Kidney (tissue), 14 donors: ENCODE data around the gene CD96. TPM values are rescaled to one million over a fixed set of nuclear protein-coding genes. Genes with fewer than 3 reads are reported as not detected.

ENCODE experiments used
- DNase-seq, 5 donors: peaks; one replicate each; pipeline ENCODE4 v3.0.0-alpha.2; 2013 to 2020
- FAIRE-seq: peaks from 2 replicates; lab custom pipeline; 2012; peaks lifted over from hg19 to GRCh38; lab: Jason Lieb, UNC
- H3K27ac ChIP-seq, 2 donors: one replicate each; pipeline ENCODE4 v1.7.0; 2013; ENCODE audit warnings: low read depth in 2 of 2, low read length in 2 of 2, inconsistent platforms in 1 of 2
- H3K27me3 ChIP-seq: one replicate; pipeline ENCODE4 v1.7.1; 2013; ENCODE audit warnings: low read length, inconsistent platforms; ENCODE audit not compliant: control insufficient read depth, insufficient read depth
- H3K36me3 ChIP-seq, 3 donors: one replicate each; pipeline versions ENCODE4 v1.7.0 to v1.7.1; 2013; ENCODE audit warnings: low read length in 3 of 3, control low read depth in 1 of 3, inconsistent platforms in 1 of 3; ENCODE audit not compliant: insufficient read depth in 3 of 3, control insufficient read depth in 2 of 3
- H3K4me1 ChIP-seq, 3 donors: one replicate each; pipeline versions ENCODE4 v1.7.0 to v1.7.1; 2013; ENCODE audit warnings: low read length in 3 of 3, inconsistent platforms in 1 of 3, low read depth in 1 of 3; ENCODE audit not compliant: control insufficient read depth in 2 of 3, insufficient read depth in 2 of 3
- H3K4me3 ChIP-seq, 3 donors: one replicate each; pipeline versions ENCODE4 v1.7.0 to v1.8.1; 2013; ENCODE audit warnings: low read length in 3 of 3, control low read depth in 1 of 3, inconsistent platforms in 1 of 3
- H3K9ac ChIP-seq, 3 donors: one replicate each; pipeline versions ENCODE4 v1.7.0 to v1.7.1; 2013; ENCODE audit warnings: low read length in 3 of 3, control low read depth in 1 of 3, inconsistent platforms in 1 of 3
- H3K9me3 ChIP-seq, 3 donors: one replicate each; pipeline versions ENCODE4 v1.7.0 to v1.7.1; 2013; ENCODE audit warnings: low read length in 3 of 3, control low read depth in 1 of 3, inconsistent platforms in 1 of 3; ENCODE audit not compliant: control insufficient read depth in 2 of 3, insufficient read depth in 1 of 3
- intact Hi-C: fragments of 100-400 bp; cut with DNase I; formaldehyde crosslinking; loops from one replicate; pipeline ENCODE4 v1.11.1; 2022
- polyA plus RNA-seq: library from polyadenylated mRNA; stranded (reverse); fragments of 350-450 nt; fragmentation: Illumina TruSeq; extraction: RNeasy Lipid Tissue Mini Kit (QIAGEN cat#74804); gene quantifications from one replicate; pipeline ENCODE4 v1.2.3, GENCODE V29; 2014; ENCODE audit warnings: low read depth, low replicate concordance; ENCODE audit not compliant: insufficient read depth
- total RNA-seq: library from RNA; stranded (reverse); fragmentation: NEBNext Ultra II Directional; extraction: Animal tissue kit (Norgen Biotek cat#: 25700); gene quantifications from one replicate; pipeline ENCODE4 v1.2.1, GENCODE V29; 2021
- TF ChIP-seq, protein P1 (sequence below): IDR thresholded peaks from 3 replicates; pipeline ENCODE4 v1.5.1; 2012; ENCODE audit warnings: mild to moderate bottlenecking, moderate library complexity, borderline replicate concordance; ENCODE audit not compliant: insufficient read depth; ENCODE audit errors: extremely low read depth
- donor health status: control.
- donor health status: control.
- donor health status: control.
- donor health status: control.
- donor health status: control.
- donor health status: DM: yes; HTN: yes; CAD: no.
- donor health status: Normal renal cell carcinoma (clear cell type).

CD96 gene
- total and polyA plus RNA-seq, 2 donors from 2014 or later, result 0.09 to 9.5 TPM

DNA sequence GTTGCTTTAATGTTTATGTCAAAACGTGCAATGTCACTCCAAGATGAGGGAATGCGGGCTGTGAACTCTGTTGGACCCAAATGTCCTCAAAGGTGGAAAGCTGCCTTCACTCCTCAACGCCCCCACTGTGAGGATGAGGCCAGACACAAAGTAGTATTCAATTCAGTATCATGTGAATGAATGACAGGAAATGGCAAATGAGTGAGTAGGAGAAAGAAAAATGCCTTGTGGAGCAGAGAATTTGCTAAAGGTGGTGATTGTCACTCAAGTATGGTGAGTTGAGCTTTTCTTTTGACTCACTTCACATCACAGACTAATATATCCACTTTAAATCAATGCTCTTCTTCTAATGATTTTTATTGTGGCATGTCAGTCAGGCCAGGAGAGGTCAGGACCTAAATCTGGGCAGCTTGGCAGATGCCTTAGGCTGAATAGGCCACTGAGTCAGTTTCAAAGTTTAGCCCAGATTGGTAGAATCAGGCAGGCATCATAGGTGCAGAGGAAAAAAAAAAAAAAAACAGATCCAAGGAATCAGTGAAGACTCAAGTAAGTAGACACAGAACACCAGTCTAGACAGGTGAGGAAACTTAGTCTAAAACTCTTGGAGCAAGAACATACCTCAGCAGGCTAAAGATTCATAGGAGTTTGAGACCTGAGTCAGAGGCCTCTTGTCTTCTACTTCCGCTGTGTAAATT, 124.2 kb downstream of the CD96 start:
- Histone ChIP-seq H3K36me3 (no peaks in the 10 kb centered on the region), H3K9ac (no peak overlapping the region), H3K9me3 (no peaks in the 10 kb centered on the region), H3K27me3 (no peaks in the 10 kb centered on the region), H3K4me1 (no peaks in the 10 kb centered on the region), H3K4me3 (no peak overlapping the region), H3K27ac (no peak overlapping the region)
- no peak for DNase-seq
- intact Hi-C loops, result no loop called here
- FAIRE-seq, result no peak
- TF ChIP-seq, protein P1, sequence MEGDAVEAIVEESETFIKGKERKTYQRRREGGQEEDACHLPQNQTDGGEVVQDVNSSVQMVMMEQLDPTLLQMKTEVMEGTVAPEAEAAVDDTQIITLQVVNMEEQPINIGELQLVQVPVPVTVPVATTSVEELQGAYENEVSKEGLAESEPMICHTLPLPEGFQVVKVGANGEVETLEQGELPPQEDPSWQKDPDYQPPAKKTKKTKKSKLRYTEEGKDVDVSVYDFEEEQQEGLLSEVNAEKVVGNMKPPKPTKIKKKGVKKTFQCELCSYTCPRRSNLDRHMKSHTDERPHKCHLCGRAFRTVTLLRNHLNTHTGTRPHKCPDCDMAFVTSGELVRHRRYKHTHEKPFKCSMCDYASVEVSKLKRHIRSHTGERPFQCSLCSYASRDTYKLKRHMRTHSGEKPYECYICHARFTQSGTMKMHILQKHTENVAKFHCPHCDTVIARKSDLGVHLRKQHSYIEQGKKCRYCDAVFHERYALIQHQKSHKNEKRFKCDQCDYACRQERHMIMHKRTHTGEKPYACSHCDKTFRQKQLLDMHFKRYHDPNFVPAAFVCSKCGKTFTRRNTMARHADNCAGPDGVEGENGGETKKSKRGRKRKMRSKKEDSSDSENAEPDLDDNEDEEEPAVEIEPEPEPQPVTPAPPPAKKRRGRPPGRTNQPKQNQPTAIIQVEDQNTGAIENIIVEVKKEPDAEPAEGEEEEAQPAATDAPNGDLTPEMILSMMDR, result no peak

DNA sequence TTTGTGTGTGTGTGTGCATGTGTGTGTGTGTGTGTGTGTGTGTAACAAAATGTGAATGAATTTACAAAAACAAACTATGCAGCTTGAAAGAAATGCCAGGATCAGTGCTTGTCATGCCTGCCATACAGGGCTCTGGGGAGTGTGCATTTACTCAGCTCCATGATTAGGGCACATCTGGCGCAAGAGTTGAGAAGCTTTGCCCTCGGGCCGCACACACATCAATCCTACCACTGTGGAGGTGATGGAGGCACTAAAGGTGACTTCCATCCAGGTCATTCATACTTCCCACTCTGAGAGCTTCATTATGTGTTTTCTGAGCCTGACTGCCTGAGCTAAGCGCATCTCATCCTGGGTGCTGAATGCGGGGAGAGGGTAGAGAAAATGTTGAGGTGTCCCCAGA, 125.2 kb downstream of the CD96 start:
- H3K36me3 ChIP-seq, result no peaks in the 10 kb centered on the region
- H3K4me3 ChIP-seq, result no peak overlapping the region
- no peak for FAIRE-seq

DNA sequence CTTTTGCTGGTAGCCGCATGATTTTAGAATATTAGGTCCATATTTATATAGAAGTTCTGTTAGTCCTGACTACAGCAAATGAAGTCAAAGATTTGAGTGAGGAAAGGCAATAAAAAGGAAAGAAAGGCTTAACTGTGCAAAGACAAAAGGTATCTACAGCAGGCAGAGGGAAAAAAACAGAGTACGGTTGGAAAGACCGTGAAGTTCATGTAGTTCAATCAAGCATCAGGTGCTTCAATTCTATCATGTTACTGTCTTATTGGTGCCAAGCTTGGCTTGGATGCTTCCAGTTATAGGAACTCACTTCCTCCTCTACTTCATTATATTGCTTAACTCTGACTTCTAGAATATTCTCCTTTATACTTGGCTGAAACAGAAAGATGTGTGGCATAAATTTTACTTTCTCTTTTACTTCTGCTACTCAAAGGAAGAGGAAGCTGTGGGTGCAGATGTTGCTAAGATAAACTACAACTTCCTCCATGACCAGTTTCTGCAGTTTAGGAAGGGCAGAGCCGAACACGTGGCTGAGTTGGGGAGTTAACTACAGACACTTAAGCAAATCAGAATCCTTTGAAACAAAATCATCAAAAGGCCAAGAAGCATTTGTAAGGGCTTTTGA, 125.7 kb downstream of the CD96 start:
- intact Hi-C loops, result no loop called here
- H3K36me3 ChIP-seq, result no peaks in the 10 kb centered on the region
- H3K9ac ChIP-seq, result no peak overlapping the region
- no peaks in the 10 kb centered on the region for H3K4me1 ChIP-seq
- H3K9me3 ChIP-seq, result no peaks in the 10 kb centered on the region
- TF ChIP-seq, protein P1, result no peak
- FAIRE-seq, result peak; percentile 6
- no peaks in the 10 kb centered on the region for H3K27me3 ChIP-seq
- H3K27ac ChIP-seq, result peak overlapping the region in 1 of 2 donors; percentile 71
- no peak overlapping the region for H3K4me3 ChIP-seq
- DNase-seq, result peak in 1 of 5 donors; percentile 37

More for the DNA sequence above, 125.2 kb downstream of the CD96 start:
- no peak overlapping the region for H3K9ac ChIP-seq
- no peak for DNase-seq
- H3K27me3 ChIP-seq, result no peaks in the 10 kb centered on the region
- intact Hi-C loops, result no loop called here
- TF ChIP-seq, protein P1, result no peak
- H3K4me1 ChIP-seq, result no peaks in the 10 kb centered on the region
- H3K27ac ChIP-seq, result peak overlapping the region in 1 of 2 donors; percentile 71
- H3K9me3 ChIP-seq, result no peaks in the 10 kb centered on the region
